PC-9 (cell line): Measurements from ENCODE around the gene ARHGAP22. TPM values are rescaled to one million over a fixed set of nuclear protein-coding genes. Genes with fewer than 3 reads are reported as not detected.

Experiments used
- BruUV-seq: library from RNA; stranded (reverse); fragments of 400-500 nt; replicated peaks from 2 replicates; lab custom pipeline; 2021; lab: Mats Ljungman, UMichigan
- CTCF ChIA-PET: fragments of 300-600 bp; sonication (Branson Sonifier 250); formaldehyde crosslinking; loops from one replicate; lab custom pipeline; 2022; ENCODE audit warnings: antibody characterized with exemption; lab: Charles Lee
- POLR2A ChIA-PET: fragments of 300-600 bp; sonication (Branson Sonifier 250); formaldehyde crosslinking; loops from one replicate; lab custom pipeline; 2022; ENCODE audit warnings: antibody characterized with exemption; ENCODE audit not compliant: unreplicated experiment; lab: Charles Lee
- DNase-seq, 2 experiments: peaks; one replicate each; pipeline versions ENCODE4 v3.0.0 to v3.0.0-alpha.2; 2015 to 2022; ENCODE audit warnings: mixed read lengths in 1 of 2
- H2AFZ ChIP-seq: fragments of 200-600 bp; sonication (generic); 2 replicates; pipeline ENCODE4 v1.8.1; 2017; ENCODE audit warnings: antibody characterized with exemption
- H3F3A ChIP-seq: fragments of 200-600 bp; sonication (generic); 2 replicates; pipeline ENCODE4 v1.8.1; 2017; ENCODE audit warnings: antibody characterized with exemption, mild to moderate bottlenecking, low read depth; ENCODE audit not compliant: insufficient read depth
- H3K27ac ChIP-seq: fragments of 200-600 bp; sonication (generic); 2 replicates; pipeline ENCODE4 v1.6.1; 2016; ENCODE audit warnings: mixed run types
- H3K27me3 ChIP-seq: fragments of 200-600 bp; sonication (generic); 2 replicates; pipeline ENCODE4 v1.6.1; 2016; ENCODE audit warnings: low read depth, mixed run types; ENCODE audit not compliant: insufficient read depth
- H3K36me3 ChIP-seq: fragments of 200-600 bp; sonication (generic); 2 replicates; pipeline ENCODE4 v1.6.1; 2016; ENCODE audit warnings: low read depth, mixed run types
- H3K4me1 ChIP-seq: fragments of 200-600 bp; sonication (generic); replicated peaks from 2 replicates; pipeline ENCODE4 v1.6.1; 2016; ENCODE audit warnings: mixed run types; ENCODE audit not compliant: insufficient read depth
- H3K4me2 ChIP-seq: fragments of 200-600 bp; sonication (generic); 2 replicates; pipeline ENCODE4 v1.6.1; 2017; ENCODE audit warnings: mixed run types
- H3K4me3 ChIP-seq: fragments of 200-600 bp; sonication (generic); 2 replicates; pipeline ENCODE4 v1.6.1; 2016; ENCODE audit warnings: mixed run types
- H3K79me2 ChIP-seq: fragments of 200-600 bp; sonication (generic); 2 replicates; pipeline ENCODE4 v1.6.1; 2017; ENCODE audit warnings: low read depth, mixed run types
- H3K9me2 ChIP-seq: fragments of 200-600 bp; sonication (generic); 2 replicates; pipeline ENCODE4 v1.8.1; 2017; ENCODE audit warnings: mild to moderate bottlenecking; ENCODE audit not compliant: insufficient read depth
- H3K9me3 ChIP-seq: fragments of 200-600 bp; sonication (generic); 2 replicates; pipeline ENCODE4 v1.8.1; 2016; ENCODE audit warnings: low read depth; ENCODE audit not compliant: insufficient read depth
- H4K20me1 ChIP-seq: fragments of 200-600 bp; sonication (generic); 2 replicates; pipeline ENCODE4 v1.8.1; 2017; ENCODE audit not compliant: insufficient read depth
- CTCF ChIP-seq: fragments of 200-600 bp; sonication (generic); conservative IDR thresholded peaks from 2 replicates; pipeline ENCODE4 v1.6.1; 2017; ENCODE audit warnings: mixed run types, antibody characterized with exemption, mild to moderate bottlenecking, moderate library complexity
- EZH2 ChIP-seq: fragments of 200-600 bp; sonication (generic); IDR thresholded peaks from 2 replicates; pipeline ENCODE4 v1.8.0; 2017; ENCODE audit warnings: antibody characterized with exemption, low read depth
- intact Hi-C: fragments of 100-400 bp; cut with micrococcal nuclease; formaldehyde crosslinking; loops from one replicate; pipeline ENCODE4 v1.10.0; 2022; ENCODE audit not compliant: unreplicated experiment
- total RNA-seq: library from RNA; stranded (reverse); gene quantifications from 2 replicates; pipeline ENCODE4 v1.2.3, GENCODE V29; 2021

The ARHGAP22 gene
- total RNA-seq, 1 experiment from 2014 or later, result 4.0 TPM

- H3K4me1 ChIP-seq, result no peaks in the 10 kb centered on the region
- ChIA-PET POLR2A (no interaction called here), CTCF (no interaction called here)
- H3K4me3 ChIP-seq, result no peak overlapping the region
- H3K27me3 ChIP-seq, result no peaks in the 10 kb centered on the region
- no peaks in the 10 kb centered on the region for H3K79me2 ChIP-seq
- H3K4me2 ChIP-seq, result no peak overlapping the region
- intact Hi-C loops, result loop anchor here (2.0 kb wide), 1 partner anchor 61 kb away; no protein-coding TSS in a partner anchor
- H3K27ac ChIP-seq, result no peak overlapping the region
- no peaks in the 10 kb centered on the region for H4K20me1 ChIP-seq
- no peaks in the 10 kb centered on the region for H3F3A ChIP-seq
- TF ChIP-seq CTCF, result no peak
- TF ChIP-seq EZH2, result no peak
- no peaks in the 10 kb centered on the region for H3K9me2 ChIP-seq
- no peaks in the 10 kb centered on the region for H3K9me3 ChIP-seq
- no peak overlapping the region for H2AFZ ChIP-seq
- BruUV-seq, result no TSS peak
- no peak for DNase-seq
- H3K36me3 ChIP-seq, result no peaks in the 10 kb centered on the region
These were observed 129.0 kb downstream of the ARHGAP22 start for GRCh38 chr10:48475943-48476278.

GRCh38 chr10:48474765-48475365 lies 130.0 kb downstream of the ARHGAP22 start:
- Histone ChIP-seq H3K4me2 (no peak overlapping the region), H3K79me2 (no peaks in the 10 kb centered on the region), H3K27ac (no peak overlapping the region), H3K9me2 (no peaks in the 10 kb centered on the region), H3K4me1 (no peaks in the 10 kb centered on the region), H3K9me3 (no peaks in the 10 kb centered on the region), H3K27me3 (no peaks in the 10 kb centered on the region), H3F3A (no peaks in the 10 kb centered on the region), H2AFZ (no peak overlapping the region), H4K20me1 (no peaks in the 10 kb centered on the region), H3K4me3 (no peak overlapping the region), H3K36me3 (no peaks in the 10 kb centered on the region)
- POLR2A ChIA-PET, result no interaction called here
- intact Hi-C loops, result no loop called here
- DNase-seq, result no peak
- BruUV-seq, result no TSS peak
- CTCF ChIA-PET, result no interaction called here
- TF ChIP-seq EZH2, result no peak
- no peak for TF ChIP-seq CTCF

GRCh38 chr10:48473704-48474103 lies 131.2 kb downstream of the ARHGAP22 start:
- Histone ChIP-seq H2AFZ (no peak overlapping the region), H3K9me2 (no peaks in the 10 kb centered on the region), H3K36me3 (no peaks in the 10 kb centered on the region), H4K20me1 (no peaks in the 10 kb centered on the region), H3K9me3 (no peaks in the 10 kb centered on the region), H3K79me2 (no peaks in the 10 kb centered on the region), H3K4me3 (no peak overlapping the region), H3K4me1 (no peaks in the 10 kb centered on the region), H3K27me3 (no peaks in the 10 kb centered on the region), H3K27ac (no peak overlapping the region), H3F3A (no peaks in the 10 kb centered on the region), H3K4me2 (no peak overlapping the region)
- TF ChIP-seq EZH2 (no peak), CTCF (no peak)
- BruUV-seq, result no TSS peak
- ChIA-PET CTCF (no interaction called here), POLR2A (no interaction called here)
- no peak for DNase-seq
- intact Hi-C loops, result no loop called here
